OCI-LY7 (cell line): ENCODE data around the gene CRISP3. TPM values are rescaled to one million over a fixed set of nuclear protein-coding genes. Genes with fewer than 3 reads are reported as not detected.

Source experiments
- BruUV-seq: library from RNA; stranded (reverse); fragments of 400-500 nt; replicated peaks from 2 replicates; lab custom pipeline; 2021; lab: Mats Ljungman, UMichigan
- CTCF ChIA-PET: fragments of 300-600 bp; sonication (Branson Sonifier 250); formaldehyde crosslinking; loops from one replicate; lab custom pipeline; 2022; ENCODE audit warnings: antibody characterized with exemption; ENCODE audit not compliant: unreplicated experiment; lab: Charles Lee
- POLR2A ChIA-PET: fragments of 300-600 bp; sonication (Branson Sonifier 250); formaldehyde crosslinking; loops from one replicate; lab custom pipeline; 2022; ENCODE audit warnings: antibody characterized with exemption; lab: Charles Lee
- DNase-seq: peaks from one replicate; pipeline ENCODE4 v3.0.0-alpha.2; 2015; ENCODE audit warnings: low spot score
- H2AFZ ChIP-seq: fragments of 200-600 bp; sonication (generic), shearing (Covaris generic); 2 replicates; pipeline ENCODE4 v1.6.1; 2014; ENCODE audit warnings: mild to moderate bottlenecking, antibody characterized with exemption, low read length, moderate library complexity
- H3K27ac ChIP-seq: fragments of 200-600 bp; sonication (generic); 2 replicates; pipeline ENCODE4 v1.5.1; 2014; ENCODE audit warnings: mixed run types, low read depth, mild to moderate bottlenecking, moderate library complexity, low read length, inconsistent platforms; ENCODE audit not compliant: poor library complexity, severe bottlenecking
- H3K36me3 ChIP-seq: fragments of 200-600 bp; sonication (generic); 2 replicates; pipeline ENCODE4 v1.6.1; 2014; ENCODE audit warnings: mild to moderate bottlenecking, antibody characterized with exemption, low read length, moderate library complexity, mixed read lengths; ENCODE audit not compliant: insufficient read depth
- H3K4me1 ChIP-seq: fragments of 200-600 bp; sonication (generic); 2 replicates; pipeline ENCODE4 v1.5.1; 2014; ENCODE audit warnings: mild to moderate bottlenecking, low read length; ENCODE audit not compliant: insufficient read depth, poor library complexity, severe bottlenecking
- H3K4me2 ChIP-seq: fragments of 200-600 bp; sonication (generic); 2 replicates; pipeline ENCODE4 v1.6.1; 2014; ENCODE audit warnings: mild to moderate bottlenecking, low read length
- H3K4me3 ChIP-seq: fragments of 200-600 bp; sonication (generic); 2 replicates; pipeline ENCODE4 v1.5.1; 2014; ENCODE audit warnings: mild to moderate bottlenecking, low read depth, low read length; ENCODE audit not compliant: poor library complexity, severe bottlenecking
- H3K79me2 ChIP-seq: fragments of 200-600 bp; sonication (generic); 2 replicates; pipeline ENCODE4 v1.6.1; 2016; ENCODE audit warnings: low read depth, mild to moderate bottlenecking, low read length, moderate library complexity, mixed read lengths; ENCODE audit not compliant: insufficient read depth
- H3K9me2 ChIP-seq: fragments of 200-600 bp; sonication (generic); 2 replicates; pipeline ENCODE4 v1.6.1; 2016; ENCODE audit warnings: mild to moderate bottlenecking, low read length, mixed read lengths; ENCODE audit not compliant: insufficient read depth
- H3K9me3 ChIP-seq: fragments of 200-600 bp; sonication (generic); 2 replicates; pipeline ENCODE4 v1.6.1; 2014; ENCODE audit warnings: mild to moderate bottlenecking, mixed run types, low read length, mixed read lengths
- H4K20me1 ChIP-seq: fragments of 200-600 bp; sonication (generic); 2 replicates; pipeline ENCODE4 v1.6.1; 2014; ENCODE audit warnings: mild to moderate bottlenecking, antibody characterized with exemption, low read length, moderate library complexity, mixed read lengths; ENCODE audit not compliant: insufficient read depth
- CTCF ChIP-seq: fragments of 200-600 bp; sonication (generic); conservative IDR thresholded peaks from 2 replicates; pipeline ENCODE4 v1.5.1; 2014; ENCODE audit warnings: mild to moderate bottlenecking, antibody characterized with exemption, low read length, moderate library complexity, mixed read lengths
- EZH2phosphoT487 ChIP-seq: fragments of 200-600 bp; sonication (generic); IDR thresholded peaks from 2 replicates; pipeline ENCODE4 v1.6.1; 2018; ENCODE audit warnings: low read depth, borderline replicate concordance, mild to moderate bottlenecking, mixed run types, antibody characterized with exemption, low read length, moderate library complexity, mixed read lengths
- intact Hi-C: fragments of 100-400 bp; cut with micrococcal nuclease; formaldehyde crosslinking; loops from one replicate; pipeline ENCODE4 v1.10.0; 2022; ENCODE audit not compliant: unreplicated experiment
- total RNA-seq, 2 experiments: library from RNA; depleted of rRNA in 1 of 2; stranded (reverse); fragments of >200 nt in 1 of 2; shearing (Covaris generic) in 1 of 2; gene quantifications; 2 replicates each; pipeline ENCODE4 v1.2.3, GENCODE V29; 2014 to 2022

The CRISP3 gene
- total RNA-seq, 2 experiments from 2014 or later: not detected

- BruUV-seq: no TSS peak
- Histone ChIP-seq H3K36me3 (no peaks in the 10 kb centered on the region), H3K27ac (no peak overlapping the region), H3K9me2 (no peaks in the 10 kb centered on the region), H4K20me1 (no peaks in the 10 kb centered on the region), H2AFZ (no peak overlapping the region), H3K9me3 (no peaks in the 10 kb centered on the region), H3K79me2 (no peaks in the 10 kb centered on the region), H3K4me1 (no peaks in the 10 kb centered on the region), H3K4me3 (no peak overlapping the region), H3K4me2 (no peak overlapping the region)
- TF ChIP-seq CTCF (no peak), EZH2phosphoT487 (no peak)
- no peak for DNase-seq
- ChIA-PET POLR2A (no interaction called here), CTCF (no interaction called here)
- intact Hi-C loops: no loop called here
These were observed 22.9 kb downstream of the CRISP3 start for GRCh38 chr6:49721297-49721696.

- H3K4me2 ChIP-seq: no peak overlapping the region
- no peaks in the 10 kb centered on the region for H3K79me2 ChIP-seq
- H3K9me2 ChIP-seq: no peaks in the 10 kb centered on the region
- ChIA-PET POLR2A (interaction anchor here (0.6 kb wide), 1 partner anchor 374 kb away, joined by 3 read pairs; no protein-coding TSS in a partner anchor), CTCF (no interaction called here)
- H3K9me3 ChIP-seq: no peaks in the 10 kb centered on the region
- H3K36me3 ChIP-seq: no peaks in the 10 kb centered on the region
- TF ChIP-seq EZH2phosphoT487: no peak
- TF ChIP-seq CTCF: no peak
- H4K20me1 ChIP-seq: no peaks in the 10 kb centered on the region
- no peak overlapping the region for H3K4me3 ChIP-seq
- H2AFZ ChIP-seq: no peak overlapping the region
- intact Hi-C loops: no loop called here
- no peaks in the 10 kb centered on the region for H3K4me1 ChIP-seq
- no TSS peak for BruUV-seq
- H3K27ac ChIP-seq: no peak overlapping the region
- DNase-seq: no peak
These were observed 23.8 kb downstream of the CRISP3 start for GRCh38 chr6:49720372-49720771.

GRCh38 chr6:49713346-49713745, 30.8 kb downstream of the CRISP3 start, which contains the start of gene CRISP2:
Gene CRISP2, minus strand, starts transcription at chr6:49713543. Its CDS starts 4,347 bp downstream, at chr6:49709196.
- DNase-seq: no peak
- H2AFZ ChIP-seq: no peak within 1 kb of the TSS
- ChIA-PET POLR2A (no interaction called here), CTCF (no interaction called here)
- BruUV-seq: no TSS peak
- no peaks in the 10 kb centered on the region for H3K9me3 ChIP-seq
- H3K9me2 ChIP-seq: no peaks in the 10 kb centered on the region
- H3K79me2 ChIP-seq: no peaks in the 10 kb centered on the region
- H4K20me1 ChIP-seq: no peaks in the 10 kb centered on the region
- H3K4me1 ChIP-seq: no peaks in the 10 kb centered on the region
- H3K36me3 ChIP-seq: no peaks in the 10 kb centered on the region
- no peak for TF ChIP-seq EZH2phosphoT487
- no peak for TF ChIP-seq CTCF
- no peak within 1 kb of the TSS for H3K4me2 ChIP-seq
- no peak within 1 kb of the TSS for H3K27ac ChIP-seq
- intact Hi-C loops: no loop called here
- no peak within 1 kb of the TSS for H3K4me3 ChIP-seq
